Endothelial cell of hepatic sinusoid (primary cell): Measurements from ENCODE around the gene TRPM1.

ENCODE experiments used
- in situ Hi-C: cut with HindIII; loops from 2 replicates; pipeline ENCODE4 v1.10.0; 2017; ENCODE audit warnings: low sequenced_read_pairs

TRPM1 gene

DNA sequence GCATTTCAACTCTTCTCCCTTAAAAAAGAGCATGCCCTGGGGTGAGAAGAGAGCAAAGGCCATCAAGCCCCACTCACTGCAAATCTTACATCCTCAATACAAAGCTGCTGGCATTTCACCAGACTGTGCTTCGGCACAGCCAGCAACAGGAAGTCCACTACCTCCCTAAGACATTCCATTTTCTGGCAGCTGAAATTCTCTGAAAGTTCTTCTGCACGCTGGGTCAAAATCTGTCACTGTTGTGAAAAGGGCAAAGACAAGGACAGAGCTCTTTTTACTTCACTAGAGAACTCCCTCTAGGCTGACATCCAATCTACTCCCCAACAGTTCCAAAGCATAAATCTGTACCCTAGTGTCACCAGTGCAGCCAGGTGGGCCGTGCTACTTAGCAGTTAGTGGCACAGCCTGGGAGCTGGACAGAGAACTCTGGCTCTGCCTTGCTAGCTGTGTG is 116.4 kb downstream of the TRPM1 start:
- in situ Hi-C loops: no loop called here

DNA sequence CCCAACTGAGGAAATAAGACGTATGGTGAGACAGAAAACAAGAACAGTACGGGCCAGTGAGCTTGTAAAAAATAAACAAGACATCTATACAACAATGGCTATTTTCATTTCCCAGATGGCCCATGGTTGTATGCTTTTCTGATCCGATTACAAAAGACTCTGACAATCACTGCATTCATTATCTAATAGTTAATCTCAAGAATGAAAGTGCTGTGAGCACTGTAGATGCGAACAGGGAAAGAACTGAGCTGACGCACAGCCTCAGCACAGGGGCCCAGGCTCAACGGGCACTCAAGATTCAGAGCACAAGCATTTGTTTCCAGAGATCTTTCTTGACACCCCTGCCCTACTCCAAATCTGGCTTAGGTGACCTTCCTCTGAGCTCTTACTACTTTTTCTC is 117.0 kb downstream of the TRPM1 start:
- in situ Hi-C loops: no loop called here

DNA sequence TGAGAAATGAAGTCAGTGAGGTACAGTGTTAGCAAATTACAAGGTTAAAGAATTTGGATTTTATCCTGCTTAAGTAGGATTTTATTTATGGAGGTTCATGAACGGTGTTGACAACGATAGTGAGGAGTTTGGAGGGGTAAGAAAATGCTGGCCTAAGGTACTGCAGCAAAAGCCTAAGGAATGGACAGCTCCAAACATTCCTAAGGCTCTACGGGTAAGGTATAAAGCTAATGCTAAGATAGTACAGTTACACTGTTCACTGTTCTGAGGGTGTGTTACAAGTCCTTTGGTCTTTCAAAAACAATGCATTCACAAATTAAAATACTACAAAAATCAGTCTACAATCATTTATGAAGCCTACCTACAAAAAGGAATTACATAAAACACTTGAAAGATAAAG is 117.4 kb downstream of the TRPM1 start:
- in situ Hi-C loops: no loop called here

GRCh38 chr15:30979457-30979856 is 122.1 kb downstream of the TRPM1 start:
- in situ Hi-C loops: no loop called here

DNA sequence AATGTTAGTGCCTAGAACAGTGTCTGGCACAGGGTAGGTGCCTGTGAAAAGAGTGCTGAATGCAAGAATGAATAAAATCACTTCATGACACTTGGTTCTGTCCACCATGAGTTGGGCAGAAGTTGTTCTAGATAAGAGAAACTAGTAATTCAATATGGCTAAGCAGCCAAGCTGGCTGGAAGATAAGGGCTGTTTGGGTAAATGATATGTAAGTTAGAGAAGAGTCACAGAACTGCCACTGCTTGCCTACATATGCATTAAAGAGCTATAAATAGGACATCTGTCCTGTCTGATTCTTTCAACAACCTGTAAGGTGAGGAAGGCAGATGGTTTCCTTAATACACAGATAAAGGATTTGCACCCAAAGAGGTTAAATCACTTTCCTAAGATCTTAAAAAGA is 123.2 kb downstream of the TRPM1 start:
- in situ Hi-C loops: no loop called here

- in situ Hi-C loops: no loop called here
Measured at GRCh38 chr15:30974112-30974511, 127.4 kb downstream of the TRPM1 start.

- in situ Hi-C loops: no loop called here
Measured at GRCh38 chr15:30973379-30973778, 128.1 kb downstream of the TRPM1 start.

DNA sequence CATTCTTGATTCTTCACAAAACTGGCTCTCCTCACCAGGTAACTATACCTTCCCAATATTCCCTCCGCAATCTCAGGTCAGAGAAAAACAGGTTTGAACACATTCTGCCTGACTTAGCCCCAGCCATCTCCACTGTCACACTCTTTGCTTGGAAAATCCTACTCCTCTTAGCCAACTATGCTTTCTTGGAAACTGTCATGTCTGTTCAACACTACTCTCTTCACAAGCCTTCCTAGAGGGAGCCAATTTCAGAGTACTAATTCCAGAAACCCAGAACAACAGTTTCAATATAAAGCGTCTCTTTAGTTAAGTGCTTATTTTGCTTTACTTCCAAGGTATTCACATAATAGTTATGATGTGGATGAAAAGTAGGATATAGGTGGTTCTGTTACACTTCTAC is 131.8 kb downstream of the TRPM1 start:
- in situ Hi-C loops: no loop called here

GRCh38 chr15:30963681-30964080 is 137.8 kb downstream of the TRPM1 start:
- in situ Hi-C loops: no loop called here

- in situ Hi-C loops: no loop called here
Measured at GRCh38 chr15:30962659-30963058, 138.9 kb downstream of the TRPM1 start.

GRCh38 chr15:30962079-30962478 is 139.4 kb downstream of the TRPM1 start:
- in situ Hi-C loops: no loop called here

- in situ Hi-C loops: no loop called here
Measured at GRCh38 chr15:30958219-30958618, 143.3 kb downstream of the TRPM1 start.

DNA sequence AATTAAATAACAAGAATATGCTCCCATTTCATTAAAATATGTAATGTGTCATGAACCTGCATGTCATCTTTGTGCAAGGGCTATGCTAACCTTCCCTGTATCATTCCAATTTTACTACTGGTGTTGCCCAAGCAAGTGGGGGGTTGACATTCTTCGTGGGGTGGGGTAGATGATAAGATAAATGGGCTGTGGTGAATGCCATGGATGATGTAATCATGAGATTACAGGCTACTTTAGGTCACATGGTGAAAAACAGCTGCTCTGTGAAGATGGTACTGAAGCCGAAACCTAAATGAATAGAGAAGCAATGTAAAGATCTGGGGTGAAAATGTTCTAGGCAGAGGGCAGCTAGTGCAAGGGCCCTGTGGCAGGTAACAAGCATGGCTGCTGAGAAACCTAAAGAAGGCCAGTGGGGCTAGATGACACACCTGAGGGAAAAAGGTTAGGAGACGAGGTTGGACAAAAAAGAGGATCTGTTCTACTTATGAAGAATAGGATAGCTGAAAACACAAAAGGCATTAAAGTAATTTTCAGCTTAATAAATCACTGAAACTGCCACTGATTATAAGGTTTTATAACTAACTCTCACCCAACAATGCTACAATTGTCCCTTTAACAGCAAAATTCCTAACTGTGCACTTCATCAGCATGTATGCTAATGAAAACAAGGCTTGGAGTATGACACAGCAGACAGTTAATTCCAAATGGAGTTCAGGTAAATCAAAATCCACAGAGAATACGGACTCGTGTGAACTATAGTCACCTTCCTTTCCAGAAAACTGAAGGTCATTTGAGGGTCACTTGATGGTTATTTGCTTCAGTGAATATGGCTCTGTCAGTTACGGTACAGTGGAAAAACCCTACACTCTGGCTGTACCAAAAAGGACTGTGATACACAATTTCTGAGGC is 145.1 kb downstream of the TRPM1 start:
- in situ Hi-C loops: no loop called here

DNA sequence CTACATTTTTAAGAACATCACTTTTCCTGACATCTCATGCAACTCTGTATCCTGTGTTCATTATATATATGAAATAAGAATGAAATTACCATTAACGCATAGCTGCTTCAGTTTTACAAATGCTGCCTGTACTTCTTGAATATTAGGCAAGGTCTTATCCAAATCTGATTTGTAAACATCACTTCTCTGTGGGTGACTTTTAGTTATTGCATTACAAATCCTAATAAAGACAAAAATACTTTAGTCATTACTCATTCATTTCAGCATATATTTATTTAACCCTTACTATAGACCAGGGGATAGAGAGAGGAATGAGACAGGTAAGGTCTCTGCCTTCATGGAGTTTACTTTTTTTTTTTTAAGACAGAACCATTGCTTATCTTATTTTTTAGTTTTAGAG is 146.9 kb downstream of the TRPM1 start:
- in situ Hi-C loops: no loop called here

DNA sequence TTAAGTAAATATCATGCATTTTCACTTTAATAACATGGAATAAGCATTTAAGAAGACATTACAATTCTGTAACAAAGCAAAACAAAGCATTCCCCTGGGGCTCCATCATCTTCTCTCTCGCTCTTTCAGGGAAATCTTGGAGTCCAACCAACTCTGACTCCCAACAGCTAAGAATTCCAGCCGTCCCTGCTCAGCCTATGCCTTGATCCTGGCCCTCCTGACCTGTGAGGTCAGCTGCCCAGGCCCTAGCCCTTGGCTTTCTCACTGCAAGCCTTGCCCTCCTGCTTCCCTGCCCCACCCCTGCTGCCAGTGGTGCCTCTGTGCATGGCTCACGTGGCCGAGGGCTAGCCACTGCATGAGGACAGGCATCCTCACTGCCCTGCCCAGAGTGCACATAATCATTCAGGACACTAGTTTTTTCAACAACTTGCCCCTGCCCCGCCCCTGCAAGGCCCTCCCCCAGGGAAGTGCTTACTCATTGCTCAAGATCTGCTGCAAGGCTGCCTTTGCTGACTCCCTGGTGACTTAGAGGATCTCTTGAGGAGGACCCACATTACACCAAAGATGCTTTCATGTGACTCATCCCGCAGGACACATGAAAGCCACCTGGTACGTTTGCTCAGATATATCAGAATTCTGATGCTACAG is 147.7 kb downstream of the TRPM1 start:
- in situ Hi-C loops: no loop called here

DNA sequence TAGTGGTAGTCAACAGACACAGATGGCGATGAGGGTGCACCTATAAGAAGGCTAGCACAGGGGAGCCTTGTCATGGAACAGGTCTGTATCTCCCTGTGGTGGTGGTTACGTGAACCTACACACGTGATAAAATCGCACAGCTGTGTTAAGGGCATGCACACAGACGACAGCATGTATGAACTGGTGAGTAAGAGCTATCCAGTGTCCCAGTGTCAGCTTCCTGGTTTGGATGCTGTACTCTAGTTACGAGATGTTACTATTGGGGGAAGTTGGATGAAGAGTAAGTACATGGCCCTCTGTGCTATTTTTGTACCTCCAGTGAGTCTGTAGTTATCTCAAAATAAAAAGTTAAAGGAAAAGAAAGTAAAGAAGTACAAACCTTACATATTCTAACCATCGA is 148.3 kb downstream of the TRPM1 start:
- in situ Hi-C loops: no loop called here
